ENCODE data around the gene ARHGAP9.

DNA sequence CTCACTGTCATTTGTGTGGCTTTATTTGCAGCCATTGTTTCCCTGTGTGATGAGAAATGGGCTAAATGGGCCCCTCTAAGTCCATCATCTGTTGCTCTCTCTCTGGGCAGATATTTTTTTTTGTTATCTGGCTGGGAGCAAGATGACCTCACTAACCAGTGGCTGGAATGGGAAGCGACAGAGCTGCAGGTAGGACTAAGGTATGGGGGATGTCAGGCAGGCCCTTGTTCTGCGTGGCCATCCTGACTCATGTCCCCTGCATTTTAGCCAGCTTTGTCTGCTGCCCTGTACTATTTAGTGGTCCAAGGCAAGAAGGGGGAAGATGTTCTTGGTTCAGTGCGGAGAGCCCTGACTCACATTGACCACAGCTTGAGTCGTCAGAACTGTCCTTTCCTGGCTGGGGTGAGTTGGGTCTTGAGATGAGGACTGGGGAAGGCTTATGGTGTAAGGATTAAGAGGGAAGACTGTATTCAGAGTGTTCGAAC is 9.5 kb upstream of the ARHGAP9 start:
- TF ChIP-seq, protein P1, sequence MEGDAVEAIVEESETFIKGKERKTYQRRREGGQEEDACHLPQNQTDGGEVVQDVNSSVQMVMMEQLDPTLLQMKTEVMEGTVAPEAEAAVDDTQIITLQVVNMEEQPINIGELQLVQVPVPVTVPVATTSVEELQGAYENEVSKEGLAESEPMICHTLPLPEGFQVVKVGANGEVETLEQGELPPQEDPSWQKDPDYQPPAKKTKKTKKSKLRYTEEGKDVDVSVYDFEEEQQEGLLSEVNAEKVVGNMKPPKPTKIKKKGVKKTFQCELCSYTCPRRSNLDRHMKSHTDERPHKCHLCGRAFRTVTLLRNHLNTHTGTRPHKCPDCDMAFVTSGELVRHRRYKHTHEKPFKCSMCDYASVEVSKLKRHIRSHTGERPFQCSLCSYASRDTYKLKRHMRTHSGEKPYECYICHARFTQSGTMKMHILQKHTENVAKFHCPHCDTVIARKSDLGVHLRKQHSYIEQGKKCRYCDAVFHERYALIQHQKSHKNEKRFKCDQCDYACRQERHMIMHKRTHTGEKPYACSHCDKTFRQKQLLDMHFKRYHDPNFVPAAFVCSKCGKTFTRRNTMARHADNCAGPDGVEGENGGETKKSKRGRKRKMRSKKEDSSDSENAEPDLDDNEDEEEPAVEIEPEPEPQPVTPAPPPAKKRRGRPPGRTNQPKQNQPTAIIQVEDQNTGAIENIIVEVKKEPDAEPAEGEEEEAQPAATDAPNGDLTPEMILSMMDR (IDR thresholded peaks at IDR 0.05) = no peak
- TF ChIP-seq POLR2A (IDR thresholded peaks at IDR 0.05) = no peak
- no peak for TF ChIP-seq POLR2AphosphoS5 (IDR thresholded peaks at IDR 0.05)

Measured in suprapubic skin (tissue), 4 donors.